ENCODE results near the gene COL16A1. TPM values are rescaled to one million over a fixed set of nuclear protein-coding genes. Genes with fewer than 3 reads are reported as not detected.
A peak's percentile ranks its signal among the peaks of the same experiment; 100 is the strongest.

COL16A1 gene
- total RNA-seq, 1 experiment from 2014 or later: 6.2 TPM

DNA sequence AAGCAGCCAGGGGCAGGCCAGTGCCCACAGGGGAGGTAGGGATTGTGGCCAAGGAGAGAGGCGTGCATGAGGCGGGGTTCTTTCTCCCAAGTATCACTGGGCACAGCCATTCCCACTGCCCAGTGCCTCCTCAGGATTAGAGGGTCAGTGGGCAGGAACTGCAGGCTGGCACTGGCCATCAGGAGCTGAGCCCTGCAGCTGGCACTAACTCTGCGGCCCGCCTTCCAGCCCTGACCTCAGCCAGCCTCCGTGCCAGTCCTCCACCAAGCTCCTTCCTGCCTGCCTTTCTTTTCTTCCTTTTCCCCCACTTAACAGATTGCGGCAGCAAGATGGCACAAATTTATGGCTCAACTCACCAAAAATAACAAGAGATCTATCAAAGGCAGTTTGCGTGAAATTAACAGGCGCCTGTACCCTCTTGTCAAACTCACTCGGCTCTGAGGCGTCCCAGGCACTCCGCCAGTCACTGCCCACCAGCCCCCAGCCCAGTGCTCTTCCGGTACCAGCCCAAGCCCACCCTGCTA is 49.2 kb upstream of the COL16A1 start:
- no peak overlapping the region for H2BK15ac ChIP-seq (ENCODE audit: low read depth, low read length)
- H3K36me3 Mint-ChIP-seq (ENCODE audit: insufficient read depth in 1 of 3, low read depth in 3 of 3): no peaks in the 10 kb centered on the region
- H2BK120ac ChIP-seq (ENCODE audit: low read depth, low read length, poor library complexity, severe bottlenecking): no peak overlapping the region
- no peak overlapping the region for H2BK12ac ChIP-seq (ENCODE audit: insufficient read length, low read depth, low read length)
- H3K9me3 ChIP-seq (ENCODE audit: control insufficient read depth, low read depth, low read length): no peaks in the 10 kb centered on the region
- H3K27ac Mint-ChIP-seq: peak overlapping the region in 1 of 3 experiments; percentile 87; a peak in 3 of 7 replicates
- H3T11ph ChIP-seq (ENCODE audit: low read length): no peak overlapping the region
- H2AK5ac ChIP-seq (ENCODE audit: insufficient read length, low read length): no peak overlapping the region
- H3K79me2 ChIP-seq (ENCODE audit: insufficient read depth, low read length): no peaks in the 10 kb centered on the region
- H3K4me1 ChIP-seq (ENCODE audit: insufficient read depth, low read length): peaks cover 7% of the 10 kb centered on the region; the same call in 1 of the 2 replicates
- DNase-seq: no peak
- H3K9ac ChIP-seq (ENCODE audit: extremely low read depth, insufficient read length, low read length): no peak overlapping the region
- no peak overlapping the region for H4K91ac ChIP-seq (ENCODE audit: insufficient read length, low read depth, low read length)
- no CpG with 5 or more reads among the region's 12 CpGs for WGBS (ENCODE audit: extremely low coverage, insufficient read length, low lambda C conversion rate)
- H2BK5ac ChIP-seq (ENCODE audit: insufficient read length, low read length): no peak overlapping the region
- no peak overlapping the region for H3K18ac ChIP-seq (ENCODE audit: insufficient read length, low read depth, low read length)
- H3K4me1 Mint-ChIP-seq: peaks cover 32 to 36% of the 10 kb centered on the region in 2 experiments
- no peaks in the 10 kb centered on the region for H3K79me1 ChIP-seq (ENCODE audit: insufficient read depth, low read depth, low read length, poor library complexity, severe bottlenecking)
- no peak overlapping the region for H3K23ac ChIP-seq (ENCODE audit: insufficient read length, low read depth, low read length)
- H3K4me3 Mint-ChIP-seq: no peak overlapping the region; a peak in 1 of 5 replicates
- no peak overlapping the region for H2BK20ac ChIP-seq (ENCODE audit: low read depth, low read length, poor library complexity, severe bottlenecking)
- H3K56ac ChIP-seq (ENCODE audit: insufficient read length, low read depth, low read length): no peak overlapping the region
- TF ChIP-seq, protein P1, sequence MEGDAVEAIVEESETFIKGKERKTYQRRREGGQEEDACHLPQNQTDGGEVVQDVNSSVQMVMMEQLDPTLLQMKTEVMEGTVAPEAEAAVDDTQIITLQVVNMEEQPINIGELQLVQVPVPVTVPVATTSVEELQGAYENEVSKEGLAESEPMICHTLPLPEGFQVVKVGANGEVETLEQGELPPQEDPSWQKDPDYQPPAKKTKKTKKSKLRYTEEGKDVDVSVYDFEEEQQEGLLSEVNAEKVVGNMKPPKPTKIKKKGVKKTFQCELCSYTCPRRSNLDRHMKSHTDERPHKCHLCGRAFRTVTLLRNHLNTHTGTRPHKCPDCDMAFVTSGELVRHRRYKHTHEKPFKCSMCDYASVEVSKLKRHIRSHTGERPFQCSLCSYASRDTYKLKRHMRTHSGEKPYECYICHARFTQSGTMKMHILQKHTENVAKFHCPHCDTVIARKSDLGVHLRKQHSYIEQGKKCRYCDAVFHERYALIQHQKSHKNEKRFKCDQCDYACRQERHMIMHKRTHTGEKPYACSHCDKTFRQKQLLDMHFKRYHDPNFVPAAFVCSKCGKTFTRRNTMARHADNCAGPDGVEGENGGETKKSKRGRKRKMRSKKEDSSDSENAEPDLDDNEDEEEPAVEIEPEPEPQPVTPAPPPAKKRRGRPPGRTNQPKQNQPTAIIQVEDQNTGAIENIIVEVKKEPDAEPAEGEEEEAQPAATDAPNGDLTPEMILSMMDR (conservative IDR thresholded peaks at IDR 0.05): no peak
- no peak overlapping the region for H3K27ac ChIP-seq (ENCODE audit: insufficient read length, low read depth, low read length)
- H4K8ac ChIP-seq (replicated peaks; ENCODE audit: insufficient read length, low read depth, low read length): no peak overlapping the region
- H4K5ac ChIP-seq (ENCODE audit: insufficient read length, low read depth, low read length): no peak overlapping the region
- no peaks in the 10 kb centered on the region for H3K27me3 ChIP-seq (ENCODE audit: insufficient read depth, low read length)
- H3K4me2 ChIP-seq (ENCODE audit: insufficient read depth, insufficient read length, low read length): no peak overlapping the region
- no peaks in the 10 kb centered on the region; a peak in 1 of 5 replicates for H3K9me3 Mint-ChIP-seq
- no peak overlapping the region for H2AFZ ChIP-seq (ENCODE audit: low read length)
- H3K4ac ChIP-seq (ENCODE audit: low read depth, low read length): no peak overlapping the region
- no peaks in the 10 kb centered on the region for H4K20me1 ChIP-seq (ENCODE audit: control insufficient read depth, insufficient read depth, insufficient read length)
- no peaks in the 10 kb centered on the region for H3K23me2 ChIP-seq (ENCODE audit: insufficient read length, low read depth, low read length, poor library complexity, severe bottlenecking)
- 0 out of 2 replicates have a peak, but pooled peaks cover 2% of the 10 kb centered on the region for H3K27me3 Mint-ChIP-seq (ENCODE audit: low read depth)
- no peak overlapping the region for H3K14ac ChIP-seq (ENCODE audit: insufficient read depth, low read length)

Measured in H9 (cell line).